Ectodermal cell (in vitro differentiated cells): ENCODE measurements around the gene COL10A1.

Experiments
- H3K27ac ChIP-seq: 2 replicates; pipeline ENCODE4 v1.7.0; 2013; ENCODE audit warnings: mild to moderate bottlenecking, low read depth, low read length; ENCODE audit not compliant: insufficient read depth, poor library complexity, severe bottlenecking
- H3K27me3 ChIP-seq: 2 replicates; pipeline ENCODE4 v1.7.0; 2013; ENCODE audit warnings: mild to moderate bottlenecking, low read length; ENCODE audit not compliant: insufficient read depth, control insufficient read depth, poor library complexity, severe bottlenecking
- H3K36me3 ChIP-seq: one replicate; pipeline ENCODE4 v1.7.0; 2013; ENCODE audit warnings: low read length; ENCODE audit not compliant: control insufficient read depth, insufficient read depth
- H3K4me1 ChIP-seq: one replicate; pipeline ENCODE4 v1.7.0; 2013; ENCODE audit warnings: low read length; ENCODE audit not compliant: control insufficient read depth, insufficient read depth
- H3K4me3 ChIP-seq: 2 replicates; pipeline ENCODE4 v1.7.0; 2013; ENCODE audit warnings: low read depth, low read length, control low read depth; ENCODE audit not compliant: insufficient read depth
- H3K9me3 ChIP-seq: 2 replicates; pipeline ENCODE4 v1.7.0; 2013; ENCODE audit warnings: mild to moderate bottlenecking, low read length, moderate library complexity; ENCODE audit not compliant: control insufficient read depth
- WGBS, 2 experiments: methylation state at CpG; one replicate each; pipeline ENCODE4 v1.1.7; 2013; ENCODE audit warnings: missing lambda C conversion rate in 2 of 2; 5-methylcytosine and 5-hydroxymethylcytosine counted together

The COL10A1 gene

GRCh38 chr6:116157391-116157790, 31.5 kb upstream of the COL10A1 start:
- no peaks in the 10 kb centered on the region for H3K36me3 ChIP-seq
- H3K9me3 ChIP-seq, result no peaks in the 10 kb centered on the region
- no peak overlapping the region for H3K27ac ChIP-seq
- WGBS, 2 experiments, result 60 to 100% methylated on average over 1 of the region's 1 CpG
- H3K4me1 ChIP-seq, result peaks cover 1% of the 10 kb centered on the region
- no peak overlapping the region for H3K4me3 ChIP-seq
- no peaks in the 10 kb centered on the region for H3K27me3 ChIP-seq

GRCh38 chr6:116156405-116157326, 30.7 kb upstream of the COL10A1 start:
- Histone ChIP-seq H3K4me3 (no peak overlapping the region), H3K27me3 (no peaks in the 10 kb centered on the region), H3K9me3 (no peaks in the 10 kb centered on the region), H3K4me1 (peaks cover 5% of the 10 kb centered on the region), H3K27ac (no peak overlapping the region), H3K36me3 (no peaks in the 10 kb centered on the region)
- 89 to 92% methylated on average over 6 of the region's 7 CpGs for WGBS, 2 experiments

GRCh38 chr6:116154887-116155286, 29.0 kb upstream of the COL10A1 start:
- peaks cover 5% of the 10 kb centered on the region for H3K4me1 ChIP-seq
- WGBS, 2 experiments, result 90 to 99% methylated on average over 1 to 2 of the region's 2 CpGs
- no peaks in the 10 kb centered on the region for H3K36me3 ChIP-seq
- no peak overlapping the region for H3K27ac ChIP-seq
- H3K27me3 ChIP-seq, result no peaks in the 10 kb centered on the region
- no peaks in the 10 kb centered on the region for H3K9me3 ChIP-seq
- H3K4me3 ChIP-seq, result no peak overlapping the region

GRCh38 chr6:116152620-116153019, 26.7 kb upstream of the COL10A1 start:
- no peak overlapping the region for H3K27ac ChIP-seq
- no CpG with 5 or more reads among the region's 1 CpG for WGBS, 2 experiments
- H3K9me3 ChIP-seq, result no peaks in the 10 kb centered on the region

GRCh38 chr6:116145803-116146675, 20.1 kb upstream of the COL10A1 start:
- Histone ChIP-seq H3K27ac (no peak overlapping the region), H3K9me3 (no peaks in the 10 kb centered on the region), H3K36me3 (no peaks in the 10 kb centered on the region), H3K27me3 (no peaks in the 10 kb centered on the region), H3K4me1 (no peaks in the 10 kb centered on the region), H3K4me3 (no peak overlapping the region)
- WGBS, 2 experiments, result 93 to 94% methylated on average over 2 to 4 of the region's 4 CpGs

More at GRCh38 chr6:116152620-116153019, 26.7 kb upstream of the COL10A1 start:
- Histone ChIP-seq H3K4me1 (peaks cover 5% of the 10 kb centered on the region), H3K27me3 (no peaks in the 10 kb centered on the region), H3K4me3 (no peak overlapping the region), H3K36me3 (no peaks in the 10 kb centered on the region)

GRCh38 chr6:116144605-116145004, 18.7 kb upstream of the COL10A1 start:
- Histone ChIP-seq H3K36me3 (no peaks in the 10 kb centered on the region), H3K4me1 (no peaks in the 10 kb centered on the region), H3K27ac (no peak overlapping the region), H3K27me3 (no peaks in the 10 kb centered on the region), H3K4me3 (no peak overlapping the region), H3K9me3 (no peaks in the 10 kb centered on the region)
- 89 to 92% methylated on average over 2 to 3 of the region's 3 CpGs for WGBS, 2 experiments

- WGBS, 2 experiments, result 82 to 84% methylated on average over 4 of the region's 4 CpGs
- no peaks in the 10 kb centered on the region for H3K27me3 ChIP-seq
- no peaks in the 10 kb centered on the region for H3K9me3 ChIP-seq
- H3K36me3 ChIP-seq, result no peaks in the 10 kb centered on the region
- H3K4me3 ChIP-seq, result no peak overlapping the region
- no peak overlapping the region for H3K27ac ChIP-seq
- H3K4me1 ChIP-seq, result no peaks in the 10 kb centered on the region
These were observed 14.0 kb upstream of the COL10A1 start for GRCh38 chr6:116139917-116140316.

GRCh38 chr6:116136933-116137340, 11.0 kb upstream of the COL10A1 start:
- 94 to 95% methylated on average over 5 of the region's 5 CpGs for WGBS, 2 experiments
- H3K27ac ChIP-seq, result no peak overlapping the region
- no peaks in the 10 kb centered on the region for H3K9me3 ChIP-seq
- no peaks in the 10 kb centered on the region for H3K36me3 ChIP-seq
- no peak overlapping the region for H3K4me3 ChIP-seq
- no peaks in the 10 kb centered on the region for H3K4me1 ChIP-seq
- no peaks in the 10 kb centered on the region for H3K27me3 ChIP-seq

GRCh38 chr6:116136373-116136772, 10.4 kb upstream of the COL10A1 start:
- no CpG with 5 or more reads among the region's 1 CpG for WGBS, 2 experiments
- Histone ChIP-seq H3K4me1 (no peaks in the 10 kb centered on the region), H3K27ac (no peak overlapping the region), H3K4me3 (no peak overlapping the region), H3K36me3 (no peaks in the 10 kb centered on the region), H3K27me3 (no peaks in the 10 kb centered on the region), H3K9me3 (no peaks in the 10 kb centered on the region)

GRCh38 chr6:116133453-116133852, 7.5 kb upstream of the COL10A1 start:
- no peaks in the 10 kb centered on the region for H3K27me3 ChIP-seq
- no peaks in the 10 kb centered on the region for H3K9me3 ChIP-seq
- H3K4me3 ChIP-seq, result no peak overlapping the region
- WGBS, 2 experiments, result 73 to 85% methylated on average over 2 to 3 of the region's 3 CpGs
- H3K4me1 ChIP-seq, result no peaks in the 10 kb centered on the region
- H3K36me3 ChIP-seq, result no peaks in the 10 kb centered on the region
- H3K27ac ChIP-seq, result no peak overlapping the region
